GM19043 (cell line): ENCODE measurements around the gene FAAP20.

Experiments used
- ATAC-seq: cut with Tn5 transposase; IDR thresholded peaks from one replicate; pipeline ENCODE4 v1.9.1; 2021; ENCODE audit warnings: low read depth; ENCODE audit not compliant: unreplicated experiment

FAAP20 gene

GRCh38 chr1:2212532-2213491 lies 18.2 kb upstream of the FAAP20 start:
- no peak for ATAC-seq

GRCh38 chr1:2212274-2212531 lies 17.6 kb upstream of the FAAP20 start:
- no peak for ATAC-seq

- ATAC-seq, result no peak
Observed at GRCh38 chr1:2210786-2211185, 16.2 kb upstream of the FAAP20 start.

GRCh38 chr1:2210084-2210653 lies 15.6 kb upstream of the FAAP20 start:
- ATAC-seq, result no peak

GRCh38 chr1:2209400-2210083 lies 15.0 kb upstream of the FAAP20 start:
- no peak for ATAC-seq

- no peak for ATAC-seq
Observed at GRCh38 chr1:2208309-2209239, 14.0 kb upstream of the FAAP20 start.

- ATAC-seq, result no peak
Observed at GRCh38 chr1:2206813-2207487, 12.4 kb upstream of the FAAP20 start.

- ATAC-seq, result peak; percentile 81
Observed at GRCh38 chr1:2205191-2205952, 10.8 kb upstream of the FAAP20 start.

- ATAC-seq, result no peak
Observed at GRCh38 chr1:2204415-2205190, 10.0 kb upstream of the FAAP20 start.

- no peak for ATAC-seq
Observed at GRCh38 chr1:2203671-2204414, 9.3 kb upstream of the FAAP20 start.

- no peak for ATAC-seq
Observed at GRCh38 chr1:2202843-2203601, 8.4 kb upstream of the FAAP20 start.

GRCh38 chr1:2202008-2202575 lies 7.5 kb upstream of the FAAP20 start:
- no peak for ATAC-seq

GRCh38 chr1:2201062-2201461 lies 6.5 kb upstream of the FAAP20 start:
- no peak for ATAC-seq

GRCh38 chr1:2200308-2200943 lies 5.9 kb upstream of the FAAP20 start:
- no peak for ATAC-seq

- ATAC-seq, result no peak
Observed at GRCh38 chr1:2199042-2199810, 4.7 kb upstream of the FAAP20 start.

- no peak for ATAC-seq
Observed at GRCh38 chr1:2198571-2198970, 4.0 kb upstream of the FAAP20 start.
